ENCODE data around the gene CDH4. TPM values are rescaled to one million over a fixed set of nuclear protein-coding genes. Genes with fewer than 3 reads are reported as not detected.

CDH4 gene
- total and polyA plus RNA-seq, 2 of the 13 experiments (the other 11 are each of a cell fraction or from before 2014, with no cell fraction given): not detected

DNA sequence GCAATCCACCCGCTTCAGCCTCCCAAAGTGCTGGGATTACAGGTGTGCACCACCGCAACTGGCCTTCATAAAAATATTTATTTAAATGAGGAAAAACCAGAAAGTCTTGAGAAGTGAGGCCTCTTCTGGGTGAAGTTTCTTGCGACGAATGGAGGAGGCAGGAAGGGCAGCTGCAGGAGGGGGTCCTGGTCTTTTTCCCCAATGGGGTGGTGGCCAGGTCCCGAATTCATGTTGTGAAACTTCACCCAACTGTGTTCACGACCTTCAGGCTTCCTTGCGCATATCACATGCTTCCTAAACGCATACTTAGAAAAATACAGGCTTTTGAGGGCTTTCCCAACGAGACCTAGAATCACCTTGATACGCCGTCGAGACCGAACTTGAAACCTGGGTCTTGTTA, 145.1 kb downstream of the CDH4 start:
- H3K9ac ChIP-seq (ENCODE audit: insufficient read depth, low read depth, low read length): no peak overlapping the region
- H3K27me3 ChIP-seq (ENCODE audit: control insufficient read depth in 1 of 2, insufficient read depth in 2 of 2, low read length in 2 of 2): peaks cover 3 to 27% of the 10 kb centered on the region in 2 experiments
- no TSS peak for BruUV-seq (replicated peaks)
- no peak overlapping the region for H3K4me2 ChIP-seq (ENCODE audit: low read depth, low read length)
- no peak overlapping the region for H3K4me3 ChIP-seq (replicated peaks in 1 of 3; ENCODE audit: insufficient read depth in 1 of 3, low read depth in 2 of 3, low read length in 3 of 3)
- FAIRE-seq: no peak
- no peak overlapping the region for H2AFZ ChIP-seq (ENCODE audit: low read length)
- no peaks in the 10 kb centered on the region for H3K9me3 ChIP-seq (ENCODE audit: low read length)
- H4K20me1 ChIP-seq (ENCODE audit: insufficient read depth, low read length): no peaks in the 10 kb centered on the region
- ChIA-PET POLR2A (no interaction called here), CTCF (ENCODE audit: low intra/inter-chr PET ratio, low total read pairs) (no interaction called here)
- in situ Hi-C loops (cut with HindIII; ENCODE audit: extremely low pct_ligation_motif_present, low pct_unique_long_range_greater_than_20kb): no loop called here
- H3K4me1 ChIP-seq (ENCODE audit: insufficient read depth, low read length): no peaks in the 10 kb centered on the region
- TF ChIP-seq ZNF382 (CRISPR knock-in tag; IDR thresholded peaks at IDR 0.05; ENCODE audit: borderline replicate concordance): no peak
- TF ChIP-seq ZHX2 (IDR thresholded peaks at IDR 0.05; ENCODE audit: low read depth): no peak
- no peak for TF ChIP-seq ZHX2 (CRISPR knock-in tag; IDR thresholded peaks at IDR 0.05; ENCODE audit: borderline replicate concordance)
- no peak for TF ChIP-seq ZNF710 (CRISPR knock-in tag; IDR thresholded peaks at IDR 0.05; ENCODE audit: borderline replicate concordance)
- TF ChIP-seq MIXL1 (CRISPR knock-in tag; IDR thresholded peaks at IDR 0.05): no peak
- TF ChIP-seq CREB1 (IDR thresholded peaks at IDR 0.05): no peak
- TF ChIP-seq CREB1 (CRISPR knock-in tag; IDR thresholded peaks at IDR 0.05): no peak
- TF ChIP-seq KDM6A (CRISPR knock-in tag; IDR thresholded peaks at IDR 0.05; ENCODE audit: low read depth): no peak
- TF ChIP-seq SRY (CRISPR knock-in tag; IDR thresholded peaks at IDR 0.05): no peak
- TF ChIP-seq CREM (IDR thresholded peaks at IDR 0.05): no peak
- TF ChIP-seq CREM (CRISPR knock-in tag; IDR thresholded peaks at IDR 0.05): no peak
- no peak for TF ChIP-seq KLF13 (CRISPR knock-in tag; IDR thresholded peaks at IDR 0.05)
- H3K36me3 ChIP-seq (replicated peaks in 1 of 2; ENCODE audit: control insufficient read depth in 1 of 2, insufficient read depth in 2 of 2, low read length in 2 of 2): no peaks in the 10 kb centered on the region
- H3K79me2 ChIP-seq (ENCODE audit: insufficient read depth, low read length): no peaks in the 10 kb centered on the region
- 54% methylated on average over 13 of the region's 13 CpGs for WGBS (ENCODE audit: low lambda C conversion rate)
- ATAC-seq: no peak
- DNase-seq (ENCODE audit: low spot score): no peak
- intact Hi-C loops (cut with micrococcal nuclease; ENCODE audit: unreplicated experiment): no loop called here
- no peak overlapping the region for H3K27ac ChIP-seq (ENCODE audit: extremely low read length, insufficient read depth, low read length)

All from HepG2 (cell line).